HepG2 (cell line): Measurements from ENCODE around the gene ASB14. TPM values are rescaled to one million over a fixed set of nuclear protein-coding genes. Genes with fewer than 3 reads are reported as not detected.

Experiments
- HOXA7 ChIP-seq: sonication (generic); formaldehyde crosslinking; IDR thresholded peaks from 2 replicates; pipeline ENCODE4 v1.8.1; 2022; ENCODE audit warnings: mild to moderate bottlenecking, missing genetic modification reagents, moderate library complexity
- HOXD1 ChIP-seq: sonication (generic); formaldehyde crosslinking; IDR thresholded peaks from 2 replicates; pipeline ENCODE4 v1.5.0; 2020; ENCODE audit warnings: missing genetic modification reagents
- IRX3 ChIP-seq: sonication (generic); formaldehyde crosslinking; IDR thresholded peaks from 2 replicates; pipeline ENCODE4 v1.8.1; 2023; ENCODE audit warnings: mild to moderate bottlenecking, low read depth, missing genetic modification reagents, borderline replicate concordance
- MAZ ChIP-seq, 2 experiments: sonication (generic) in 1 of 2; formaldehyde crosslinking in 1 of 2; IDR thresholded peaks; 2 replicates each; pipeline versions ENCODE4 v1.5.0 to v1.6.1; 2012 to 2020; ENCODE audit warnings: low read depth in 2 of 2, mild to moderate bottlenecking in 2 of 2, borderline replicate concordance in 1 of 2, improper control_type of control experiment in 1 of 2, low read length in 1 of 2, missing genetic modification reagents in 1 of 2, moderate library complexity in 1 of 2
- NCOA2 ChIP-seq: sonication (generic); formaldehyde crosslinking; IDR thresholded peaks from 2 replicates; pipeline ENCODE4 v1.8.0; 2022; ENCODE audit warnings: inconsistent platforms
- RXRB ChIP-seq: IDR thresholded peaks from 2 replicates; pipeline ENCODE4 v1.6.1; 2016; ENCODE audit warnings: borderline replicate concordance, missing genetic modification reagents, missing compliant biosample characterization
- SIN3B ChIP-seq: fragments of 150-350 bp; IDR thresholded peaks from 2 replicates; pipeline ENCODE4 v1.6.1; 2014; ENCODE audit warnings: low read length
- SRF ChIP-seq: IDR thresholded peaks from 2 replicates; pipeline ENCODE4 v1.6.1; 2011; ENCODE audit warnings: mild to moderate bottlenecking, low read depth, low read length, moderate library complexity
- TCF7L2 ChIP-seq: IDR thresholded peaks from 2 replicates; pipeline ENCODE4 v1.6.1; 2011; ENCODE audit warnings: mild to moderate bottlenecking, low read depth, low read length, moderate library complexity
- ZFP36L1 ChIP-seq: sonication (generic); formaldehyde crosslinking; IDR thresholded peaks from 2 replicates; pipeline ENCODE4 v1.8.0; 2022; ENCODE audit warnings: mild to moderate bottlenecking, missing genetic modification reagents, moderate library complexity
- ZFP62 ChIP-seq: sonication (generic); formaldehyde crosslinking; IDR thresholded peaks from 2 replicates; pipeline ENCODE4 v1.4.0; 2020; ENCODE audit warnings: missing genetic modification reagents
- ZMYM3 ChIP-seq: sonication (generic); formaldehyde crosslinking; IDR thresholded peaks from 2 replicates; pipeline ENCODE4 v1.5.1; 2020; ENCODE audit warnings: mild to moderate bottlenecking, missing genetic modification reagents
- ZNF124 ChIP-seq: sonication (generic); formaldehyde crosslinking; IDR thresholded peaks from 2 replicates; pipeline ENCODE4 v1.4.0; 2020; ENCODE audit warnings: missing genetic modification reagents
- ZNF234 ChIP-seq: sonication (generic); formaldehyde crosslinking; conservative IDR thresholded peaks from 2 replicates; pipeline ENCODE4 v1.5.1; 2020; ENCODE audit warnings: mild to moderate bottlenecking, missing genetic modification reagents
- ZNF430 ChIP-seq: sonication (generic); formaldehyde crosslinking; IDR thresholded peaks from 2 replicates; pipeline ENCODE4 v1.9.0; 2021; ENCODE audit warnings: mild to moderate bottlenecking, missing genetic modification reagents
- ZNF570 ChIP-seq: sonication (generic); formaldehyde crosslinking; IDR thresholded peaks from 2 replicates; pipeline ENCODE4 v1.4.0; 2020; ENCODE audit warnings: mild to moderate bottlenecking, missing genetic modification reagents, borderline replicate concordance
- ZNF614 ChIP-seq: IDR thresholded peaks from 2 replicates; pipeline ENCODE4 v1.6.1; 2018; ENCODE audit warnings: missing biosample characterization, missing genetic modification reagents, inconsistent platforms, borderline replicate concordance
- ZNF652 ChIP-seq: IDR thresholded peaks from 2 replicates; pipeline ENCODE4 v1.6.1; 2016; ENCODE audit warnings: low read depth, borderline replicate concordance
- ZNF773 ChIP-seq: sonication (generic); formaldehyde crosslinking; IDR thresholded peaks from 2 replicates; pipeline ENCODE4 v1.4.0; 2020; ENCODE audit warnings: missing genetic modification reagents, borderline replicate concordance
- ZSCAN29 ChIP-seq: sonication (generic); formaldehyde crosslinking; conservative IDR thresholded peaks from 2 replicates; pipeline ENCODE4 v1.4.0; 2020; ENCODE audit warnings: mild to moderate bottlenecking, missing genetic modification reagents
- polyA plus RNA-seq, 8 experiments: library from polyadenylated mRNA; depleted of rRNA in 3 of 8; stranded (reverse) in 7 of 8; unstranded in 1 of 8; fragments of >200 nt; fragmentation: Illumina TruSeq in 4 of 8; extraction: Trizol in 4 of 8; gene quantifications; 2 replicates each; pipeline versions ENCODE4 v1.2.1 to v1.2.3, GENCODE V29; 2011 to 2016; ENCODE audit warnings: low read depth in 4 of 8, missing spikeins in 1 of 8, mixed read lengths in 1 of 8; ENCODE audit not compliant: insufficient read depth in 1 of 8
- total RNA-seq, 5 experiments: library from RNA; depleted of rRNA; stranded (reverse); fragments of >200 nt; fragmentation: Illumina TruSeq; extraction: Trizol; gene quantifications; 2 replicates each; pipeline ENCODE4 v1.2.3, GENCODE V29; 2016; ENCODE audit warnings: low read depth in 1 of 5
- TF ChIP-seq, protein P1 (sequence below): sonication (generic); formaldehyde crosslinking; IDR thresholded peaks from 2 replicates; pipeline ENCODE4 v1.8.1; 2023; ENCODE audit warnings: mild to moderate bottlenecking, missing genetic modification reagents
- TF ChIP-seq, protein P2 (sequence below): fragments of 450-650 bp; IDR thresholded peaks from 2 replicates; pipeline ENCODE4 v1.6.1; 2017
- TF ChIP-seq, protein P3 (sequence below): sonication (generic); formaldehyde crosslinking; IDR thresholded peaks from 2 replicates; pipeline ENCODE4 v1.4.0; 2020; ENCODE audit warnings: missing genetic modification reagents, borderline replicate concordance
- TF ChIP-seq, protein P4 (sequence below): sonication (generic); formaldehyde crosslinking; IDR thresholded peaks from 2 replicates; pipeline ENCODE4 v1.5.0; 2020; ENCODE audit warnings: missing genetic modification reagents, mild to moderate bottlenecking, borderline replicate concordance

ASB14 gene
- total and polyA plus RNA-seq, 2 of the 13 experiments (the other 11 are each of a cell fraction or from before 2014, with no cell fraction given), result not detected

DNA sequence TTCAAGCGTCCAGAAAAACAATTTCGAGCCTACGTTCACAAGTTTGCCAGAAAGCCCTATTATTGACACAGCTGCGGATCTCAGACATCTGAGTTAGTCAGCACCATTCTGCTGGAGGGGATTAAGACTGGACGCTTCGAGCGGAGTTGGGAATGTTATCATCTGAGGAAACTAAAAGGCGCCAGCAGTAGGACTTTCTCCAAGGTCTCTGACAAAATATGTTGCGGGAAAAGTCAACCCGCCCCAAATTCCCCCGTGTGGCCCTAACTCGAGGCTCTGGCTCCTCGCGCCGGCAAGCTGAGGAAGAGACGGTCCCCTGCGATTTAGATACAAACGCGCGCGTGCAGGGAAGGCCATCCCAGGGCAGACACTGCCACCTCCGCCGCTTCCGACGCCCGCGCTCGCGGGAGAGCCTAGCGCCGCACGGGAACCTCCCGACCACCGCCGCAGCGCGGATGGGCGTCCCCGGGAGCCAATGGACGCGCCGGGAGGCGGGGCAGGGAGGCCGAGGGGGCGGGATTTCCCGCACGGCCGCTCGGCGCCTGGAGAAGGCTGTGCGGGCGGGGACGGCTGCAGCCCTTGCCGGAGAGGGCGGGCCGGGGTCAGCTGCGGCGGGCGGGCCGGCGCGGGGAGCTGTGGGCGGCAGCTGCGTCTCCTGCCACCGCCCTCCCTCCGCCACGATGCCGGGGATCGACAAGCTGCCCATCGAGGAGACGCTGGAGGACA, 65.1 kb downstream of the ASB14 start, which contains the start of gene APPL1 (continued):
- no peak for TF ChIP-seq ZNF570
- no peak for TF ChIP-seq IRX3 (CRISPR knock-in tag)
- TF ChIP-seq MAZ (IDR thresholded peaks at IDR 0.05; ENCODE audit: borderline replicate concordance, low read depth, low read length), result no peak
- peak; percentile 88 for TF ChIP-seq MAZ (CRISPR knock-in tag; IDR thresholded peaks at IDR 0.05; ENCODE audit: low read depth)
- no peak for TF ChIP-seq ZNF652 (CRISPR knock-in tag)
- TF ChIP-seq, protein P1, sequence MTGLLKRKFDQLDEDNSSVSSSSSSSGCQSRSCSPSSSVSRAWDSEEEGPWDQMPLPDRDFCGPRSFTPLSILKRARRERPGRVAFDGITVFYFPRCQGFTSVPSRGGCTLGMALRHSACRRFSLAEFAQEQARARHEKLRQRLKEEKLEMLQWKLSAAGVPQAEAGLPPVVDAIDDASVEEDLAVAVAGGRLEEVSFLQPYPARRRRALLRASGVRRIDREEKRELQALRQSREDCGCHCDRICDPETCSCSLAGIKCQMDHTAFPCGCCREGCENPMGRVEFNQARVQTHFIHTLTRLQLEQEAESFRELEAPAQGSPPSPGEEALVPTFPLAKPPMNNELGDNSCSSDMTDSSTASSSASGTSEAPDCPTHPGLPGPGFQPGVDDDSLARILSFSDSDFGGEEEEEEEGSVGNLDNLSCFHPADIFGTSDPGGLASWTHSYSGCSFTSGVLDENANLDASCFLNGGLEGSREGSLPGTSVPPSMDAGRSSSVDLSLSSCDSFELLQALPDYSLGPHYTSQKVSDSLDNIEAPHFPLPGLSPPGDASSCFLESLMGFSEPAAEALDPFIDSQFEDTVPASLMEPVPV, result peak; percentile 94; the same call in 1 of the 2 replicates
- TF ChIP-seq ZFP36L1, result peak; percentile 86
- TF ChIP-seq, protein P2, sequence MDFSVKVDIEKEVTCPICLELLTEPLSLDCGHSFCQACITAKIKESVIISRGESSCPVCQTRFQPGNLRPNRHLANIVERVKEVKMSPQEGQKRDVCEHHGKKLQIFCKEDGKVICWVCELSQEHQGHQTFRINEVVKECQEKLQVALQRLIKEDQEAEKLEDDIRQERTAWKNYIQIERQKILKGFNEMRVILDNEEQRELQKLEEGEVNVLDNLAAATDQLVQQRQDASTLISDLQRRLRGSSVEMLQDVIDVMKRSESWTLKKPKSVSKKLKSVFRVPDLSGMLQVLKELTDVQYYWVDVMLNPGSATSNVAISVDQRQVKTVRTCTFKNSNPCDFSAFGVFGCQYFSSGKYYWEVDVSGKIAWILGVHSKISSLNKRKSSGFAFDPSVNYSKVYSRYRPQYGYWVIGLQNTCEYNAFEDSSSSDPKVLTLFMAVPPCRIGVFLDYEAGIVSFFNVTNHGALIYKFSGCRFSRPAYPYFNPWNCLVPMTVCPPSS, result no peak
- no peak for TF ChIP-seq ZNF773
- TF ChIP-seq NCOA2 (CRISPR knock-in tag), result no peak; the same call in 1 of the 2 replicates
- no peak for TF ChIP-seq SIN3B
- no peak for TF ChIP-seq ZFP62 (CRISPR knock-in tag)
- TF ChIP-seq ZNF430 (CRISPR knock-in tag), result peak; percentile 93
- no peak; the same call in 1 of the 2 replicates for TF ChIP-seq ZMYM3 (CRISPR knock-in tag)
- no peak for TF ChIP-seq SRF
- no peak for TF ChIP-seq ZNF234
- peak; percentile 61; the same call in 1 of the 2 replicates for TF ChIP-seq RXRB (CRISPR knock-in tag)
- TF ChIP-seq, protein P3, sequence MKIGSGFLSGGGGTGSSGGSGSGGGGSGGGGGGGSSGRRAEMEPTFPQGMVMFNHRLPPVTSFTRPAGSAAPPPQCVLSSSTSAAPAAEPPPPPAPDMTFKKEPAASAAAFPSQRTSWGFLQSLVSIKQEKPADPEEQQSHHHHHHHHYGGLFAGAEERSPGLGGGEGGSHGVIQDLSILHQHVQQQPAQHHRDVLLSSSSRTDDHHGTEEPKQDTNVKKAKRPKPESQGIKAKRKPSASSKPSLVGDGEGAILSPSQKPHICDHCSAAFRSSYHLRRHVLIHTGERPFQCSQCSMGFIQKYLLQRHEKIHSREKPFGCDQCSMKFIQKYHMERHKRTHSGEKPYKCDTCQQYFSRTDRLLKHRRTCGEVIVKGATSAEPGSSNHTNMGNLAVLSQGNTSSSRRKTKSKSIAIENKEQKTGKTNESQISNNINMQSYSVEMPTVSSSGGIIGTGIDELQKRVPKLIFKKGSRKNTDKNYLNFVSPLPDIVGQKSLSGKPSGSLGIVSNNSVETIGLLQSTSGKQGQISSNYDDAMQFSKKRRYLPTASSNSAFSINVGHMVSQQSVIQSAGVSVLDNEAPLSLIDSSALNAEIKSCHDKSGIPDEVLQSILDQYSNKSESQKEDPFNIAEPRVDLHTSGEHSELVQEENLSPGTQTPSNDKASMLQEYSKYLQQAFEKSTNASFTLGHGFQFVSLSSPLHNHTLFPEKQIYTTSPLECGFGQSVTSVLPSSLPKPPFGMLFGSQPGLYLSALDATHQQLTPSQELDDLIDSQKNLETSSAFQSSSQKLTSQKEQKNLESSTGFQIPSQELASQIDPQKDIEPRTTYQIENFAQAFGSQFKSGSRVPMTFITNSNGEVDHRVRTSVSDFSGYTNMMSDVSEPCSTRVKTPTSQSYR (CRISPR knock-in tag), result no peak
- no peak for TF ChIP-seq TCF7L2
- TF ChIP-seq ZNF614 (CRISPR knock-in tag), result peak; percentile 65; the same call in 1 of the 2 replicates
- TF ChIP-seq ZNF124 (CRISPR knock-in tag), result no peak
- TF ChIP-seq ZSCAN29 (CRISPR knock-in tag), result no peak; the same call in 1 of the 2 replicates
- TF ChIP-seq HOXA7 (CRISPR knock-in tag), result no peak
- TF ChIP-seq, protein P4, sequence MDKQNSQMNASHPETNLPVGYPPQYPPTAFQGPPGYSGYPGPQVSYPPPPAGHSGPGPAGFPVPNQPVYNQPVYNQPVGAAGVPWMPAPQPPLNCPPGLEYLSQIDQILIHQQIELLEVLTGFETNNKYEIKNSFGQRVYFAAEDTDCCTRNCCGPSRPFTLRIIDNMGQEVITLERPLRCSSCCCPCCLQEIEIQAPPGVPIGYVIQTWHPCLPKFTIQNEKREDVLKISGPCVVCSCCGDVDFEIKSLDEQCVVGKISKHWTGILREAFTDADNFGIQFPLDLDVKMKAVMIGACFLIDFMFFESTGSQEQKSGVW (CRISPR knock-in tag), result no peak
- no peak for TF ChIP-seq HOXD1
